Measurements from ENCODE around the gene TNK2.
"Not testable (repeated sequence)": the region's sequence is repeated elsewhere in the genome, so short reads cannot be mapped to it uniquely, and the experiment has no call there.

TNK2 gene

GRCh38 chr3:195868866-195869412 lies 39.4 kb downstream of the TNK2 start:
- no peak for DNase-seq (ENCODE audit: low read depth)
- H3K4me3 ChIP-seq (ENCODE audit: low read depth, low read length): no peak overlapping the region
- TF ChIP-seq, protein P1, sequence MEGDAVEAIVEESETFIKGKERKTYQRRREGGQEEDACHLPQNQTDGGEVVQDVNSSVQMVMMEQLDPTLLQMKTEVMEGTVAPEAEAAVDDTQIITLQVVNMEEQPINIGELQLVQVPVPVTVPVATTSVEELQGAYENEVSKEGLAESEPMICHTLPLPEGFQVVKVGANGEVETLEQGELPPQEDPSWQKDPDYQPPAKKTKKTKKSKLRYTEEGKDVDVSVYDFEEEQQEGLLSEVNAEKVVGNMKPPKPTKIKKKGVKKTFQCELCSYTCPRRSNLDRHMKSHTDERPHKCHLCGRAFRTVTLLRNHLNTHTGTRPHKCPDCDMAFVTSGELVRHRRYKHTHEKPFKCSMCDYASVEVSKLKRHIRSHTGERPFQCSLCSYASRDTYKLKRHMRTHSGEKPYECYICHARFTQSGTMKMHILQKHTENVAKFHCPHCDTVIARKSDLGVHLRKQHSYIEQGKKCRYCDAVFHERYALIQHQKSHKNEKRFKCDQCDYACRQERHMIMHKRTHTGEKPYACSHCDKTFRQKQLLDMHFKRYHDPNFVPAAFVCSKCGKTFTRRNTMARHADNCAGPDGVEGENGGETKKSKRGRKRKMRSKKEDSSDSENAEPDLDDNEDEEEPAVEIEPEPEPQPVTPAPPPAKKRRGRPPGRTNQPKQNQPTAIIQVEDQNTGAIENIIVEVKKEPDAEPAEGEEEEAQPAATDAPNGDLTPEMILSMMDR (conservative IDR thresholded peaks at IDR 0.05; ENCODE audit: low read depth, low read length): no peak

DNA sequence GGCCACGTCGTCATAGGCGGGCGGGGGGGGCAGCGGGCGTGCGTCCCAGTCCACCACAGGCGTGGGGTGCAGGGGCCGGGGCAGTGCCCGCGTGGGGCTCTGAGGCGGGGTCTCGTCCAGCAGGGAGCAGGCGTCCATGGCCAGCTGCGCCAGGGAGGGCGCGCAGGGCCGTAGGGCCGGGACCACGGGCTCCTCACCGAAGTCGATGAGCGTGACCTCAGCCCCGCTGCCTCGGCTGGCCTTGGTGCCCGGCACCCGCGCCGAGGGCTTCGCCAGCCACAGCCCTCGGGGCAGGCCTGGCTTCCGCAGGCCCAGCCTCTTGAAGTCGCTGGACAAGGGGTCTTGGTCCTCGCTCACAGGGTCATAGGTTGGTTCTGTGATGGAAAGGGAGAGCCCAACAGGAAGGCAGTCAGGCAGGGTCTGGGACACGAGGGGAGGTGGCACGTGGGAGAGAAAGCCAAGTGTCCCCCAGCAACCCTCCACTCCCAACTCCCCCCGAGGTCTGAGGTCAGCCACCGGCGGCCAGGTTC lies 40.0 kb downstream of the TNK2 start:
- TF ChIP-seq, protein P1 (conservative IDR thresholded peaks at IDR 0.05; ENCODE audit: low read depth, low read length): no peak
- H3K4me3 ChIP-seq (ENCODE audit: low read depth, low read length): no peak overlapping the region
- no peak for DNase-seq (ENCODE audit: low read depth)

GRCh38 chr3:195867631-195868335 lies 40.6 kb downstream of the TNK2 start:
- DNase-seq (ENCODE audit: low read depth): no peak
- no peak overlapping the region for H3K4me3 ChIP-seq (ENCODE audit: low read depth, low read length)

GRCh38 chr3:195866686-195867511 lies 41.5 kb downstream of the TNK2 start:
- TF ChIP-seq, protein P1 (conservative IDR thresholded peaks at IDR 0.05; ENCODE audit: low read depth, low read length): no peak
- no peak overlapping the region for H3K4me3 ChIP-seq (ENCODE audit: low read depth, low read length)
- no peak for DNase-seq (ENCODE audit: low read depth)

More at GRCh38 chr3:195867631-195868335, 40.6 kb downstream of the TNK2 start:
- TF ChIP-seq, protein P1 (conservative IDR thresholded peaks at IDR 0.05; ENCODE audit: low read depth, low read length): no peak

- TF ChIP-seq, protein P1 (conservative IDR thresholded peaks at IDR 0.05; ENCODE audit: low read depth, low read length): no peak
- no peak for DNase-seq (ENCODE audit: low read depth)
- H3K4me3 ChIP-seq (ENCODE audit: low read depth, low read length): no peak overlapping the region
Observed at GRCh38 chr3:195865752-195866151, 42.6 kb downstream of the TNK2 start.

DNA sequence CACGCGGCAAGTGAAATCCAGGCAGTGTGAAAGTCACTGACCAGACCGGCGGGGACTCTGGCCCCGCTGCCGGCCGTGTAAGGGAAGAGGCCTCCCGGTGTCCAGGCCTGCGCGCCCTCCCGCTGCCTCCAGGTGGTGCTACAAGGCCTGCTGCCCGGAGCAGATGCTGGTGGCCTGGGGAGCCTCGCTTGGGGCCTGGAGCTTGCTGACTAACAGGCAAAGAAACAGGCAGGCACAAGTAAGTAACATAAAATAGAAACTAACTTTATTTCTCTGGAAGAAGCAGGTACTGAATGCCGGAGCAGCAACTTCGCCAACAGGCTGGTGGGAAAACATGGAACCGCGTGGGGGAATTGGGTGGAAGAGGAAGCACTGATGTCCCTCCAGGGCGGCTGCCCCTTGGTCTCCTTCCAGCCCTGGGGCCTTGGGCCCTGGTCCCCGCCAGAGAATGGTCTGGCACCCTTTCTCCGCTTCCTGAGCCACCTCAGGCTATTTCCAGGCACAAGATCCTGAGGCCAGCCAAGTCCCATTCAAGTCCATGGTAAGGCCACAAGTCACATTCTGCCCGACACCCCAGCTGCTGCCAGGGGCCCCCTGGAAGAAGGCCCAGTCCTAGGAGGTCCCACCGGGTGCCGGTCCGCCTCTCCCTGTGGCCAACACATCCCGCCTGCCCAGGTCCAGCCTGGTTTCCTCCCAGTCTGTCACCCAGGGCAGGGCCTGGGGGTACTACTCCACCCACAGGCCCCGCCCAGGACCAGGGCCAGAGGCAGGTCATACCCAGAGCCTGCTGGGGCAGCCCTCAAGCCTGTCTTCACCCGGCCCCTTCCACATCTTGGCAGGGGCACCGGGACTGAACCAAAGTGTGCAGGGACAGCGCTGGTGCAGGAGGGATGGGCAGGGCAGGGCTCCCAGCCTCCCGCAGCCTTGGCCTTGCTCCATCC lies 45.0 kb downstream of the TNK2 start:
- TF ChIP-seq, protein P1 (conservative IDR thresholded peaks at IDR 0.05; ENCODE audit: low read depth, low read length): peak; percentile 97
- no peak overlapping the region for H3K4me3 ChIP-seq (ENCODE audit: low read depth, low read length)
- DNase-seq (ENCODE audit: low read depth): peak; percentile 94

DNA sequence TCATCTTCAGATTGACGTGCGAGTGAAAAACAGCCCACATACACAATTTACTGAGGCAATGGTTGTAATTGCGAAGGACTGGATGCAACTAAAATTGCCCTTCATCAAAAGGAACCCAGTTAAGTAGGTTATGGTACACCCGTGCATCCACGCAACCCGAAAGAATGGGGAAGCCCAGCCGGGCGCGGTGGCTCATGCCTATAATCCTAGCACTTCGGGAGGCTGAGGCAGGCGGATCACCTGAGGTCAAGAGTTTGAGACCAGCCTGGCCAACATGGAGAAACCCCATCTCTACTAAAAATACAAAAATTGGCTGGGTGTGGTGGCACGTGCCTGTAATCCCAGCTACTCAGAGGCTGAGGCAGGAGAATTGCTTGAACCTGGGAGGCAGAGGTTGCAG lies 46.0 kb downstream of the TNK2 start:
- DNase-seq (ENCODE audit: low read depth); H3K4me3 ChIP-seq (ENCODE audit: low read depth, low read length): not testable (repeated sequence)
